CD14-positive monocyte (primary cell): ENCODE data around the gene PRR23E. TPM values are rescaled to one million over a fixed set of nuclear protein-coding genes. Genes with fewer than 3 reads are reported as not detected.

Experiments
- DNase-seq, 3 donors: peaks; one replicate each; pipeline ENCODE4 v3.0.0-alpha.2; 2011 to 2022
- H2AFZ ChIP-seq: 2 replicates; pipeline ENCODE4 v1.6.0; 2012; ENCODE audit warnings: mild to moderate bottlenecking, low read depth, low read length, inconsistent platforms; ENCODE audit not compliant: insufficient read depth, poor library complexity, severe bottlenecking
- H3K27ac ChIP-seq, 2 donors: 1 replicate in 1 of 2; 2 replicates in 1 of 2; pipeline ENCODE4 v1.5.1; 2012 to 2013; ENCODE audit warnings: low read length in 2 of 2, control low read depth in 1 of 2, inconsistent platforms in 1 of 2, low read depth in 1 of 2, mild to moderate bottlenecking in 1 of 2
- H3K27me3 ChIP-seq, 2 donors: one replicate each; pipeline versions ENCODE4 v1.6.0 to v1.6.1; 2011 to 2013; ENCODE audit warnings: low read length in 2 of 2; ENCODE audit not compliant: control insufficient read depth in 2 of 2, insufficient read depth in 2 of 2
- H3K36me3 ChIP-seq, 2 donors: replicated peaks in 1 of 2; 1 replicate in 1 of 2; 2 replicates in 1 of 2; pipeline versions ENCODE4 v1.5.1 to v1.6.1; 2012 to 2013; ENCODE audit warnings: low read length in 2 of 2, control low read depth in 1 of 2, inconsistent platforms in 1 of 2, mild to moderate bottlenecking in 1 of 2; ENCODE audit not compliant: insufficient read depth in 2 of 2, control insufficient read depth in 1 of 2
- H3K4me1 ChIP-seq, 2 donors: 1 replicate in 1 of 2; 2 replicates in 1 of 2; pipeline versions ENCODE4 v1.5.1 to v1.6.1; 2012 to 2013; ENCODE audit warnings: low read length in 2 of 2, control low read depth in 1 of 2, inconsistent platforms in 1 of 2, mild to moderate bottlenecking in 1 of 2, moderate library complexity in 1 of 2; ENCODE audit not compliant: insufficient read depth in 2 of 2, control insufficient read depth in 1 of 2
- H3K4me2 ChIP-seq: replicated peaks from 2 replicates; pipeline ENCODE3; 2012; ENCODE audit warnings: low read length, moderate library complexity, mild to moderate bottlenecking; ENCODE audit not compliant: poor library complexity, severe bottlenecking; ENCODE audit errors: extremely low read depth
- H3K4me3 ChIP-seq, 3 experiments: fragments of 200-600 bp in 1 of 3; sonication (generic) in 1 of 3; replicated peaks in 1 of 3; 1 replicate in 2 of 3; 2 replicates in 1 of 3; pipeline ENCODE4 v1.5.1; 2011 to 2013; ENCODE audit warnings: low read length in 3 of 3, mild to moderate bottlenecking in 3 of 3, control low read depth in 2 of 3, low read depth in 2 of 3, inconsistent platforms in 1 of 3, moderate library complexity in 1 of 3
- H3K79me2 ChIP-seq: 2 replicates; pipeline ENCODE4 v1.6.0; 2012; ENCODE audit warnings: mild to moderate bottlenecking, control low read depth, inconsistent platforms, low read length, moderate library complexity; ENCODE audit not compliant: insufficient read depth
- H3K9ac ChIP-seq: 2 replicates; pipeline ENCODE4 v1.6.0; 2017; ENCODE audit warnings: low read length, mild to moderate bottlenecking; ENCODE audit not compliant: insufficient read depth, poor library complexity, severe bottlenecking
- H3K9me3 ChIP-seq, 2 donors: replicated peaks in 1 of 2; 1 replicate in 1 of 2; 2 replicates in 1 of 2; pipeline versions ENCODE4 v1.5.1 to v1.6.1; 2012 to 2013; ENCODE audit warnings: low read length in 2 of 2, control low read depth in 1 of 2; ENCODE audit not compliant: control insufficient read depth in 1 of 2, insufficient read depth in 1 of 2
- H4K20me1 ChIP-seq: 2 replicates; pipeline ENCODE4 v1.6.0; 2012; ENCODE audit warnings: mild to moderate bottlenecking, low read length, control low read depth, moderate library complexity; ENCODE audit not compliant: insufficient read depth
- H3K27ac Mint-ChIP-seq, 7 donors: one replicate each; pipeline ENCODE4 v1.8.0; 2020; ENCODE audit warnings: mild to moderate bottlenecking in 7 of 7, mixed read lengths in 7 of 7, moderate library complexity in 6 of 7, inconsistent platforms in 2 of 7
- H3K27me3 Mint-ChIP-seq, 3 donors: one replicate each; pipeline ENCODE4 v1.8.0; 2021 to 2022; ENCODE audit warnings: low read depth in 3 of 3, mild to moderate bottlenecking in 3 of 3, mixed read lengths in 3 of 3, moderate library complexity in 3 of 3, inconsistent platforms in 1 of 3
- H3K36me3 Mint-ChIP-seq, 2 donors: one replicate each; pipeline ENCODE4 v1.8.0; 2020; ENCODE audit warnings: mixed read lengths in 2 of 2, inconsistent platforms in 1 of 2, mild to moderate bottlenecking in 1 of 2
- H3K4me1 Mint-ChIP-seq: one replicate; pipeline ENCODE4 v1.8.0; 2020; ENCODE audit warnings: mild to moderate bottlenecking, mixed read lengths
- H3K4me3 Mint-ChIP-seq, 2 donors: one replicate each; pipeline ENCODE4 v1.8.0; 2020; ENCODE audit warnings: mild to moderate bottlenecking in 2 of 2, mixed read lengths in 2 of 2, moderate library complexity in 1 of 2
- H3K9me3 Mint-ChIP-seq, 7 donors: one replicate each; pipeline ENCODE4 v1.8.0; 2020 to 2022; ENCODE audit warnings: mixed read lengths in 7 of 7, mild to moderate bottlenecking in 6 of 7, moderate library complexity in 6 of 7, inconsistent platforms in 2 of 7
- CTCF ChIP-seq: fragments of 200-600 bp; IDR thresholded peaks from one replicate; pipeline ENCODE4 v1.8.0; 2022; ENCODE audit warnings: antibody characterized with exemption, mild to moderate bottlenecking
- WGBS: methylation state at CpG from one replicate; pipeline ENCODE4 v1.1.5; 2013; ENCODE audit warnings: missing lambda C conversion rate; ENCODE audit not compliant: insufficient coverage; 5-methylcytosine and 5-hydroxymethylcytosine counted together
- intact Hi-C, 2 donors: fragments of 100-400 bp; cut with micrococcal nuclease; formaldehyde crosslinking; loops; one replicate each; pipeline versions ENCODE4 v1.15.0 to v1.15.1; 2023
- polyA plus RNA-seq, 3 donors: library from polyadenylated mRNA; depleted of rRNA in 1 of 3; unstranded in 2 of 3; stranded (reverse) in 1 of 3; fragments of 300-500 nt in 2 of 3; fragments of >200 nt in 1 of 3; fragmentation: Illumina TruSeq in 2 of 3; gene quantifications; 1 replicate in 2 of 3; 2 replicates in 1 of 3; pipeline ENCODE4 v1.2.3, GENCODE V29; 2012 to 2021

Gene PRR23E
- polyA plus RNA-seq, 3 donors: not detected

GRCh38 chr3:127157171-127157828 lies 35.6 kb upstream of the PRR23E start:
- H2AFZ ChIP-seq: no peak overlapping the region
- no peak overlapping the region for H3K4me3 ChIP-seq
- DNase-seq: no peak
- H3K27ac Mint-ChIP-seq: no peak overlapping the region
- H3K4me1 ChIP-seq: no peaks in the 10 kb centered on the region
- H3K79me2 ChIP-seq: no peaks in the 10 kb centered on the region
- H3K9me3 ChIP-seq: peaks cover 0 to 16% of the 10 kb centered on the region in 2 donors
- no peak for TF ChIP-seq CTCF
- no peak overlapping the region for H3K4me2 ChIP-seq
- no peak overlapping the region for H3K27ac ChIP-seq
- H3K4me3 Mint-ChIP-seq: no peak overlapping the region
- H3K36me3 ChIP-seq: no peaks in the 10 kb centered on the region
- no peak overlapping the region for H3K9ac ChIP-seq
- peaks cover 5 to 9% (median 6%) of the 10 kb centered on the region in 3 donors for H3K27me3 Mint-ChIP-seq
- H3K27me3 ChIP-seq: peaks cover 0 to 4% of the 10 kb centered on the region in 2 donors
- WGBS: 13% methylated on average over 4 of the region's 14 CpGs
- H3K4me1 Mint-ChIP-seq: no peaks in the 10 kb centered on the region
- no peaks in the 10 kb centered on the region for H3K36me3 Mint-ChIP-seq
- intact Hi-C loops: no loop called here
- no peaks in the 10 kb centered on the region for H3K9me3 Mint-ChIP-seq
- no peaks in the 10 kb centered on the region for H4K20me1 ChIP-seq

DNA sequence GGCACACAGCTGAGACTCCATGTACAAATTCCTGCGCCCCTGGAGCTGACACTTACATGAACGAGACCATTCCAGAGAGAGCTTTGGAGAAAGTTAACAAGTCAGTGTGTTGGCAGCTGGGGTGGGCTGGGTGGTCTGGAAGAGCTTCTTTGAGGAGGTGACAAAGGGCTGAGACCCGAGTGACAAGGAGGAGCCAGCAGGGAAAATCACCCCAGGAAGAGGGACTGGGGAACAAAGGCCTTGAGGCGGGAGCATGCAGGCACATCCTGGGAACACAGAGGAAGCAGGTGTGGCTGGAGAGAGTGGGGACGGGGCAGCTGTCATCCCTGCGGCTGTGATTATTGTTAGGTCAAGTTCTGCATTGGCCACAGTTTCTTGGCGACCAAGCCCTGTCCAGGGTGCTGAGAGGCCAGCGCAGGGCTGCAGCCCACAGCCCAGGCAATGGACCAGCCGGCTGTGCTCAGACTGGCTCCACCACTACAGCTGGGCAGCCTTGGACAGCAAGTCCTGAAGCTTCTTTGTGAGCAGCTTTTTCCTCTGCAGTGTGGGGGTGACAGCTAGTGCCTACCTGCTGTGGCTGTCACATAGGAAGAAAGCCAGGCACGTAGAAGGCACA lies 34.2 kb upstream of the PRR23E start:
- no peak overlapping the region for H3K4me2 ChIP-seq
- H3K9me3 ChIP-seq: peaks cover 0 to 16% of the 10 kb centered on the region in 2 donors
- H3K9ac ChIP-seq: no peak overlapping the region
- Mint-ChIP-seq H3K4me1 (no peaks in the 10 kb centered on the region), H3K4me3 (no peak overlapping the region), H3K27ac (no peak overlapping the region), H3K9me3 (peaks cover 0 to under 1% (median 0%) of the 10 kb centered on the region in 7 donors), H3K36me3 (no peaks in the 10 kb centered on the region), H3K27me3 (peaks cover 6 to 11% (median 9%) of the 10 kb centered on the region in 3 donors)
- H4K20me1 ChIP-seq: no peaks in the 10 kb centered on the region
- no peak for DNase-seq
- no peak overlapping the region for H3K4me3 ChIP-seq
- no peak overlapping the region for H2AFZ ChIP-seq
- peaks cover 0 to 4% of the 10 kb centered on the region in 2 donors for H3K27me3 ChIP-seq
- no peak for TF ChIP-seq CTCF
- no peak overlapping the region for H3K27ac ChIP-seq
- no peaks in the 10 kb centered on the region for H3K36me3 ChIP-seq
- intact Hi-C loops: no loop called here
- no peaks in the 10 kb centered on the region for H3K4me1 ChIP-seq
- no peaks in the 10 kb centered on the region for H3K79me2 ChIP-seq
- WGBS: 31% methylated on average over 10 of the region's 10 CpGs
